GM18507 (cell line): ENCODE data around the gene SLC9A9.
A peak's percentile ranks its signal among the peaks of the same experiment; 100 is the strongest.

Experiments
- DNase-seq: peaks from one replicate; pipeline ENCODE4 v3.0.0; 2011; ENCODE audit warnings: low read depth; ENCODE audit not compliant: insufficient read length; ENCODE audit errors: extremely low spot score
- FAIRE-seq: peaks from 2 replicates; lab custom pipeline; 2011; peaks lifted over from hg19 to GRCh38; lab: Jason Lieb, UNC

The SLC9A9 gene

GRCh38 chr3:143627336-143627735 lies 220.9 kb downstream of the SLC9A9 start:
- FAIRE-seq = no peak
- no peak for DNase-seq

- FAIRE-seq = no peak
- DNase-seq = no peak
Observed at GRCh38 chr3:143619231-143619630, 229.0 kb downstream of the SLC9A9 start.

- no peak for FAIRE-seq
- no peak for DNase-seq
Observed at GRCh38 chr3:143617050-143617449, 231.2 kb downstream of the SLC9A9 start.

- no peak for DNase-seq
- no peak for FAIRE-seq
Observed at GRCh38 chr3:143613226-143613625, 235.0 kb downstream of the SLC9A9 start.

GRCh38 chr3:143612541-143612940 lies 235.7 kb downstream of the SLC9A9 start:
- no peak for DNase-seq
- no peak for FAIRE-seq

- DNase-seq (no peak), FAIRE-seq (no peak)
Observed at GRCh38 chr3:143608966-143609365, 239.3 kb downstream of the SLC9A9 start.

GRCh38 chr3:143605233-143605950 lies 242.9 kb downstream of the SLC9A9 start:
- no peak for FAIRE-seq
- no peak for DNase-seq

GRCh38 chr3:143604402-143605185 lies 243.7 kb downstream of the SLC9A9 start:
- no peak for FAIRE-seq

GRCh38 chr3:143603774-143604173 lies 244.5 kb downstream of the SLC9A9 start:
- FAIRE-seq (no peak), DNase-seq (no peak)

More at GRCh38 chr3:143604402-143605185, 243.7 kb downstream of the SLC9A9 start:
- no peak for DNase-seq

- DNase-seq (no peak), FAIRE-seq (no peak)
Observed at GRCh38 chr3:143601723-143602484, 246.4 kb downstream of the SLC9A9 start.

- DNase-seq (no peak), FAIRE-seq (no peak)
Observed at GRCh38 chr3:143600756-143601718, 247.2 kb downstream of the SLC9A9 start.

GRCh38 chr3:143597774-143598652 lies 250.3 kb downstream of the SLC9A9 start:
- FAIRE-seq (no peak), DNase-seq (no peak)

- DNase-seq = no peak
- no peak for FAIRE-seq
Observed at GRCh38 chr3:143596957-143597642, 251.2 kb downstream of the SLC9A9 start.

- DNase-seq = no peak
- FAIRE-seq = peak; percentile 57
Observed at GRCh38 chr3:143595456-143596077, 252.7 kb downstream of the SLC9A9 start.

GRCh38 chr3:143594206-143594605 lies 254.1 kb downstream of the SLC9A9 start:
- DNase-seq (no peak), FAIRE-seq (no peak)

GRCh38 chr3:143590660-143591059 lies 257.6 kb downstream of the SLC9A9 start:
- FAIRE-seq = no peak
- no peak for DNase-seq

- no peak for DNase-seq
- no peak for FAIRE-seq
Observed at GRCh38 chr3:143586576-143586975, 261.7 kb downstream of the SLC9A9 start.
